T-helper 1 cell treated with Interleukin-12 subunit alpha and Interleukin-12 subunit beta and Interleukin-4 antibody, amounts not matched to agents 30 ng/mL and 1 ng/mL, for 36 hours (primary cell): ENCODE data around the gene SESN2. TPM values are rescaled to one million over a fixed set of nuclear protein-coding genes. Genes with fewer than 3 reads are reported as not detected.
"Not testable (repeated sequence)": the region's sequence is repeated elsewhere in the genome, so short reads cannot be mapped to it uniquely, and the experiment has no call there.

Experiments
- intact Hi-C: fragments of 100-400 bp; cut with micrococcal nuclease; formaldehyde crosslinking; loops from one replicate; pipeline ENCODE4 v1.15.1; 2024
- total RNA-seq: library from RNA; stranded (reverse); gene quantifications from 2 replicates; pipeline ENCODE4 v1.2.3, GENCODE V29; 2022

SESN2 gene
- total RNA-seq, 1 donor from 2014 or later = 15.0 TPM

DNA sequence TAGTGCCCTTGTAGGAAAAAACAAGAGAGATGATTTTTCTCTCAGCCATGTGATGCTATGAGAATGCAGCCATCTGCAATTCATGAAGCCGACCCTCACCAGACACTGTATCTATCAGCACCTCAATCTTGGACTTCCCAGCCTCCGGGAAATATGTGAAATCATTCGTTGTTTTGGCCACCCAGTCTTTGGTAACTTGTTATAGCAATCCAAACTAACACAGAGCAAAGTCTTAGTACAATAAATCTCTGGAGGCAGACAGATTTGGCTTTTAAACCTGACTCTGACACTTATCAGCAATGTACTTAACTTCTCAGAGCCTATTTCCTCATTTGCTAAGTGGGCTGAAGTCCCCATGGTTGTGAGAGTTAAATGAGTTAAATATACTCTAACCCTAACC is 64.4 kb downstream of the SESN2 start:
- intact Hi-C loops = no loop called here

DNA sequence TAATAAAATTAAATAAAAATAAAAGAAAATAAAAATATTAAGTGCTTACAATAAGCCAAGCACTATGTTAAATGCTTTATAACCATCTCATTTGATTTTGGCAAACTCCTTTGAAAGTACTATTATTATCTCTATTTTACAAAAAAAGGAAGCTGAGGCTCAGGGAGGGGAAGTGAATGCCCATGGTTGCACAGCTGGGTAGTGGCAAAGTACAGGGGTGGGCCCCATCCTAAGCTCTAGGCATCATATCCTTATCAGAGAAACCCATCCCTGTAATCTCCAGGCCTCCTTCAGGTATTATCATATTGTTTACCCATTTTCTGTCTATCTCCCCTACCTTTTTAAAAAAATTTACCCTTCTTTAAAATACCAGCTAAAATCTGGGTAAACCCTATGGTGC is 67.2 kb downstream of the SESN2 start:
- intact Hi-C loops = no loop called here

DNA sequence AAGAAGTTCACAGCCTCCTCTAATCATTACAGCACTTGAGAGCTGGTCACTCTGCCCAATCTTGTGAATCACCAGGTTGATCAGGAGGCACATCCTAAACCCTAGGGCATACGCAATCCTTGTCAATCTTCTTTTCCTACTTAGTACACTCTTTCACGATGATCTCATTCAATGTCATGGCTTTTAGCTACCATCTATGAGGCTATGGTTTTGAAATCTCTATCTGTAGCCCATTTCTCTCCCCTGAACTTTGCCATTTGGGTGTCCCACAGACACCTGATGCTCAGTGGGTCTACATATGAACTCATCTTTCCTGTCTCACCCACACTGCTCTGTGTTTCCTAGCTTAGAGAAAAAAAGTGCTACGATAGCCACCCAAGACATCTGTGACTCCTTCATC is 67.7 kb downstream of the SESN2 start:
- intact Hi-C loops = no loop called here

DNA sequence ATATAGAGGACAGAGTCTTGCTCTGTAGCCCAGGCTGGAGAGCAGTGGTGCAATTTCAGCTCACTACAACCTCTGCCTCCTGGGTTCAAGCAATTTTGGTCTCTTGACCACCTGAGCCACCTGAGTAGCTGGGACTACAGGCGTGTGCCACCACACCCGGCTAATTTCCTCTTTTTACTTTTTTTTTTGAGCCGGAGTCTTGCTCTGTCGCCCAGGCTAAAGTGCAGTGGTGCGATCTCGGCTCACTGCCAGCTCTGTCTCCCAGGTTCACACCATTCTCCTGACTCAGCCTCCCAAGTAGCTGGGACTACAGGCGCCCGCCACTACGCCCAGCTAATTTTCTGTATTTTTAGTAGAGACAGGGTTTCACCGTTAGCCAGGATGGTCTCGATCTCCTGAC is 68.1 kb downstream of the SESN2 start:
- intact Hi-C loops = not testable (repeated sequence)

DNA sequence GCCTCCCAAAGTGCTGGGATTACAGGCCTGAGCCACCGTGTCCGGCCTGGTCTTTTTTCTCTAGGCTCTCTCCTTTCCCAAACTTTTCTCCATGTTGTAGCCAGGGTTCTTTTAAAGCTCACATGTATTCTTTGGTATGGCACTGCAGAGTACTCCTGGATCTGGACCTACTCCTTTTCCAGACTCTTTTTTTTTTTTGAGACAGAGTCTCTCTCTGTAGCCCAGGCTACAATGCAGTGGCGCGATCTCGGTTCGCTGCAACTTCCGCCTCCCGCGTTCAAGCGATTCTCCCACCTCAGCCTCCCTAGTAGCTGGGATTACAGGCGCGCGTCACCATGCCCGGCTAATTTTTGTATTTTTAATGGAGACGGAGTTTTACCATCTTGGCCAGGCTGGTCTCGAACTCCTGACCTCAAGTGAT is 68.9 kb downstream of the SESN2 start:
- intact Hi-C loops = loop anchor here (1.0 to 2.0 kb wide), 8 partner anchors 69 to 853 kb away; partner anchors contain the start of genes ATP5IF1, EYA3, FAM76A and SESN2

DNA sequence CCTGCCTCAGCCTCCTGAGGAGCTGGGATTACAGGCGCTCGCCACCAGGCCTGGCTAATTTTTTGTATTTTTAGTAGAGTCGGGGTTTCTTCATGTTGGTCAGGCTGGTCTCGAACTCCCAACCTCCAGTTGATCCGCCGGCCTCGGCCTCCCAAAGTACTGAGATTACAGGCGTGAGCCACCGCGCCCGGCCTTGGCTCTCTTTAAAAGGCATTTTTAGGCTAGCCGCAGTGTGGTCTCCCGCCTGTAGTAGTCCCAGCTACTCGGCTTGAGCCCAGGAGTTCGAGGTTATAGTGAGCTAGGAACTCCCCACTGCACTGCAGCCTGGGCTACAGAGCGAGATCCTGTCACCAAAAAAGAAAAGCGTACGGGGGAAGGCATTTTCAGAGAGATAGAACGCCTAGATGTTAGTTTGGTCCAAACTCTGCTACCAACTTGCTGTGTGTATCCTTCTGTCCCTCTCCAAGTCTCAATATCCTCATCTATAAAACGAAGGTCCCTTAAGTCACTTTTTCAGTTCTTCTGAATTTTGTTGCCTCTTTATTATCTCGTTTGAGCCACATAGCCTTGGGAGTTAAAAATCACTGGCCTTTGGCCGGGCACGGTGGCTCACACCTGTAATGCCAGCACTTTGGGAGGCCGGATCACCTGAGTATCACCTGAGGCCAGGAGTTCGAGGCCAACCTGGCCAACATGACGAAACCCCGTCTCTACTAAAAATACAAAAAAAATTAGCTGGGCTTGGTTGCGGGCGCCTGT is 70.3 kb downstream of the SESN2 start:
- intact Hi-C loops = loop anchor here (1.0 to 2.0 kb wide), 8 partner anchors 40 to 851 kb away; partner anchors contain the start of genes EYA3, FAM76A, PHACTR4 and SRSF4

Other genes starting within 250 kb of the SESN2 start
- gene EYA3, start 170.9 kb upstream of the SESN2 start, total RNA-seq = 34.3 and 36.2 TPM in 2 replicates
- 0.49 and 0.90 TPM in 2 replicates for gene PTAFR, start 82.8 kb upstream of the SESN2 start, total RNA-seq
- 100 and 102 TPM in 2 replicates for gene DNAJC8, start 26.5 kb upstream of the SESN2 start, total RNA-seq
- gene ATP5IF1, start 23.4 kb upstream of the SESN2 start, total RNA-seq = 135 and 148 TPM in 2 replicates
- 18.0 and 19.6 TPM in 2 replicates for gene MED18, start 69.5 kb downstream of the SESN2 start, total RNA-seq
- gene PHACTR4, start 110.2 kb downstream of the SESN2 start, total RNA-seq = 31.8 and 33.9 TPM in 2 replicates
- gene RCC1, start 246.5 kb downstream of the SESN2 start, total RNA-seq = 55.8 and 58.3 TPM in 2 replicates